ENCODE measurements around the gene TMEM231. TPM values are rescaled to one million over a fixed set of nuclear protein-coding genes. Genes with fewer than 3 reads are reported as not detected.

Gene TMEM231, protein sequence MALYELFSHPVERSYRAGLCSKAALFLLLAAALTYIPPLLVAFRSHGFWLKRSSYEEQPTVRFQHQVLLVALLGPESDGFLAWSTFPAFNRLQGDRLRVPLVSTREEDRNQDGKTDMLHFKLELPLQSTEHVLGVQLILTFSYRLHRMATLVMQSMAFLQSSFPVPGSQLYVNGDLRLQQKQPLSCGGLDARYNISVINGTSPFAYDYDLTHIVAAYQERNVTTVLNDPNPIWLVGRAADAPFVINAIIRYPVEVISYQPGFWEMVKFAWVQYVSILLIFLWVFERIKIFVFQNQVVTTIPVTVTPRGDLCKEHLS
- total RNA-seq (1 to 10 TPM; 4.4 to 9.1 (median 7.1) TPM), polyA plus RNA-seq (1 to 10 TPM; 1.7 to 8.0 TPM)
- long read RNA-seq, donor 1, full-length matches to known transcripts = 14 of 19 reads
- long read RNA-seq, donor 1, partial matches to known transcripts = 1 of 19 reads
- long read RNA-seq, donor 1, other reads (novel, unspliced or antisense) = 4 of 19 reads
- long read RNA-seq, donor 2, full-length matches to known transcripts = 63 of 80 reads
- long read RNA-seq, donor 2, partial matches to known transcripts = 3 of 80 reads
- long read RNA-seq, donor 2, other reads (novel, unspliced or antisense) = 14 of 80 reads
- long read RNA-seq, donor 3, full-length matches to known transcripts = 7 of 11 reads
- long read RNA-seq, donor 3, partial matches to known transcripts = 4 of 11 reads
- long read RNA-seq, donor 3, other reads (novel, unspliced or antisense) = 0 of 11 reads

DNA sequence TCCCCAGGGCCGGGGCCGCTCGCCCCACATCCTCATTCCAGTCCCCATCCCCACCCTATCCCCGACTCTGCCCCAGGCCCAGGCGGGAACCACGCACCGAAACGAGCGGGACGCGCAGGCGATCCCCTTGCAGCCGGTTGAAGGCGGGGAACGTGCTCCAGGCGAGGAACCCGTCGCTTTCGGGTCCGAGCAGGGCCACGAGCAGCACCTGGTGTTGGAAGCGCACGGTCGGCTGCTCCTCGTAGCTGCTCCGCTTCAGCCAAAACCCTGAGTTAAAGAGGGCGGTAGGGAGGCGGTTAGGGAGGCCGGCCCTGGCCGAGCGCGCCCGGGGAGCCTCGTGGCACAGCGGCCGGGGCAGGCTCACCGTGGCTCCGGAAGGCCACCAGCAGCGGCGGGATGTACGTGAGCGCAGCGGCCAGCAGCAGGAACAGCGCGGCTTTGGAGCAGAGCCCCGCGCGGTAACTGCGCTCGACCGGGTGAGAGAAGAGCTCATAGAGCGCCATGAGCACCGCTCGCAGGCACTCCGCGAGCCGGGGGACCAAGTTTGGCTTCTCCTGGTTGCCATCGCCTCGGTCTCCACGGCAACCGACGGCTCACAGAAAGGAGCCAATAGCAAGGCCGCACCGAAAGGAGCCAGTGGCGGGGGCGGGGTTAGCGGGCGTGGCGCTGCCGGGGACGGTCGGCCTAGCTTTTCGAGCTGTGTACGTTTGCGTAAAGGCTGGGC is at the start of gene TMEM231:
Gene TMEM231 (minus strand): TSS at position 546 of the 724 bp plus-strand sequence. CDS start 43 bp downstream, at position 503.
- H3K4me3 ChIP-seq = peak within 1 kb of the TSS; percentile 50 to 87 (median 76)
- H3K4me1 ChIP-seq = peaks cover 0 to 39% (median 16%) of the 10 kb centered on the region in 12 donors
- 0 to 1% (median 0%) methylated on average over 31 to 75 of the region's 75 CpGs for WGBS, 4 donors
- peak; percentile 98 to 99 (median 99) for DNase-seq
- TF ChIP-seq, protein P1, sequence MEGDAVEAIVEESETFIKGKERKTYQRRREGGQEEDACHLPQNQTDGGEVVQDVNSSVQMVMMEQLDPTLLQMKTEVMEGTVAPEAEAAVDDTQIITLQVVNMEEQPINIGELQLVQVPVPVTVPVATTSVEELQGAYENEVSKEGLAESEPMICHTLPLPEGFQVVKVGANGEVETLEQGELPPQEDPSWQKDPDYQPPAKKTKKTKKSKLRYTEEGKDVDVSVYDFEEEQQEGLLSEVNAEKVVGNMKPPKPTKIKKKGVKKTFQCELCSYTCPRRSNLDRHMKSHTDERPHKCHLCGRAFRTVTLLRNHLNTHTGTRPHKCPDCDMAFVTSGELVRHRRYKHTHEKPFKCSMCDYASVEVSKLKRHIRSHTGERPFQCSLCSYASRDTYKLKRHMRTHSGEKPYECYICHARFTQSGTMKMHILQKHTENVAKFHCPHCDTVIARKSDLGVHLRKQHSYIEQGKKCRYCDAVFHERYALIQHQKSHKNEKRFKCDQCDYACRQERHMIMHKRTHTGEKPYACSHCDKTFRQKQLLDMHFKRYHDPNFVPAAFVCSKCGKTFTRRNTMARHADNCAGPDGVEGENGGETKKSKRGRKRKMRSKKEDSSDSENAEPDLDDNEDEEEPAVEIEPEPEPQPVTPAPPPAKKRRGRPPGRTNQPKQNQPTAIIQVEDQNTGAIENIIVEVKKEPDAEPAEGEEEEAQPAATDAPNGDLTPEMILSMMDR (IDR thresholded peaks at IDR 0.05) = peak in 1 of 12 donors; percentile 9
- TF ChIP-seq POLR2A (IDR thresholded peaks at IDR 0.05) = peak in 1 of 2 donors; percentile 48
- no peaks in the 10 kb centered on the region for H3K36me3 ChIP-seq
- peak; percentile 92 to 97 (median 96) for ATAC-seq
- peak within 1 kb of the TSS; percentile 64 to 89 (median 78) for H3K27ac ChIP-seq
- H3K9me3 ChIP-seq = no peaks in the 10 kb centered on the region
- H3K27me3 ChIP-seq = no peaks in the 10 kb centered on the region
- intact Hi-C loops (cut with DNase I) = loop anchor here in 5 of 10 donors (1.0 to 10.0 kb wide), 6 partner anchors 10 to 91 kb away; partner anchors contain the start of genes ADAT1 (in 3 of the 5), GABARAPL2 (in 1 of the 5) and TMEM170A (in 1 of the 5)

DNA sequence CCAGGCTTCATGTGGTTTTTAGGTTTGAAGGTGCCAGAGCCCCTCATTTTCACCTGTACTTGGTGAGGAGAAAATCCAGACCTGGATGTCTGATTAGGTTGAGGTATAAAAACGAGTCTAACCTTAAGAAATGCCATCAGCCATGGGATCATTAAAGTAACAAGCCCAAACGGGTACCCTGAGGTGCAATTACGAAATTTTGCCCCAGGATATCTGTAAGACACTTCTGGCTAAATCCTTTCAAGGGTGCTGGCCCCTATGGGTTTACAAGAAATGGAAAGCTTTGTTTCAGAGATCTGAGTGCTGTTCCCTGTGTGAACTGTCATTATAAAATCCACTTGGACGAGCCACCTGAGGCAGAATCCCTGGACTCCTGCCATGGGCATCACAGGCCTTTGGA is 47.2 kb upstream of the TMEM231 start:
- Histone ChIP-seq H3K27me3 (no peaks in the 10 kb centered on the region), H3K36me3 (peaks cover 0 to 95% (median 84%) of the 10 kb centered on the region in 9 donors)

DNA sequence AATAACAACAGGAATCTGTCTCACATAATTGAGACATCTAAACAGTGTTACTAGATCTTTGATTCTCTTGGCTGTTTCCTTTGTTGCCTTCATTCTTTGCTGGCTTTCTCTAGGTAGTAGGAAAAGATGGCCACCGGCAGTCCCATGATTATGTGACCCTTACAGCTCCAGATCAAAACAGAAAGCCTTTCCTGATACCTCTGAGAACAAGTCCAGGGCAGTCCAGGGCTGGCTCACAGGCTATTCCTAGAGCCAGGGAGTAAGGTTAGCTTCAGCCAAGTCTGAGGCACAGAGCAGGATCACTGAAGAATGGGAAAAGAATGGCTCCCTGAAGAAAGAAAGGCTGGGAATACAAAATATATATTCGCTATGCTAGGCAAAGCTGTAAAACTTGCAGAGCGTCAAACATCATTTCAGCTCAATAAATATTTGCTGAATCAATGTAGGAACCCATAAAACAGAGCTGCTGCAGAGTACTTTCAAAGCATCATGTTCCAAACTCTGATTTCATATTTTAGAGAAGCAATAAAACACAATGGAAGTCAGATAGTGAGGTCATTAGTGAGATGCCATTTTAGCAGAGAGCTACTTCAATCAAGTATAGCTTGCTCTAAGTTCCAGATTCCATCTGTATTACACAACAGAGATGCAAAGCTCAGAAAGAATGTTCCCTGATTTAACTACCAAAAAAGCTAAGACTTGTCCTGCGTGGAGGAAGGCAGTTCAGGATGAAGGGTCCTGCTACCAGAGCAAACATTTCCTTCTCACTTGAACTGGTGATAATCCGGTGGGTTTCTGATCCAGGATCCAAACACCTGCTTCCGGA is 43.6 kb upstream of the TMEM231 start:
- intact Hi-C loops (cut with DNase I) = loop anchor here in 1 of 10 donors (10.0 kb wide), 1 partner anchor 125 kb away; no protein-coding TSS in a partner anchor
- H3K4me3 ChIP-seq = no peak overlapping the region
- WGBS, 4 donors = 83 to 95% (median 92%) methylated on average over 6 of the region's 6 CpGs
- H3K27ac ChIP-seq = peak overlapping the region in 7 of 12 donors; percentile 13 to 70 (median 44)
- no peak for DNase-seq
- H3K9me3 ChIP-seq = peaks cover 0 to 6% (median 0%) of the 10 kb centered on the region in 12 donors
- TF ChIP-seq POLR2A (IDR thresholded peaks at IDR 0.05) = no peak
- TF ChIP-seq, protein P1 (IDR thresholded peaks at IDR 0.05) = no peak
- no peaks in the 10 kb centered on the region for H3K27me3 ChIP-seq
- H3K4me1 ChIP-seq = peaks cover 0 to 6% (median 0%) of the 10 kb centered on the region in 12 donors
- peaks cover 0 to 84% (median 60%) of the 10 kb centered on the region in 9 donors for H3K36me3 ChIP-seq
- peak; percentile 72 to 80 (median 79) for ATAC-seq

More for the DNA sequence above, 47.2 kb upstream of the TMEM231 start:
- Histone ChIP-seq H3K4me3 (no peak overlapping the region), H3K4me1 (peaks cover 0 to 2% (median 0%) of the 10 kb centered on the region in 12 donors), H3K9me3 (peaks cover 0 to 5% (median 0%) of the 10 kb centered on the region in 12 donors), H3K27ac (no peak overlapping the region)
- no peak for DNase-seq
- ATAC-seq = no peak
- no peak for TF ChIP-seq POLR2A (IDR thresholded peaks at IDR 0.05)
- TF ChIP-seq, protein P1 (IDR thresholded peaks at IDR 0.05) = no peak
- intact Hi-C loops (cut with DNase I) = no loop called here
- 91 to 96% (median 93%) methylated on average over 4 of the region's 4 CpGs for WGBS, 4 donors

All from heart left ventricle (tissue), 16 donors.